Heart left ventricle (tissue), 16 donors: ENCODE measurements around the gene PGBD5. TPM values are rescaled to one million over a fixed set of nuclear protein-coding genes. Genes with fewer than 3 reads are reported as not detected.

Experiments used
- ATAC-seq, 4 donors: fragments of 200-7000 bp; cut with Tn5 transposase; one replicate each; pipeline ENCODE4 v1.9.1; 2020 to 2022; ENCODE audit warnings: moderate library complexity in 4 of 4, mild to moderate bottlenecking in 3 of 4, moderate number of reproducible peaks in 1 of 4
- DNase-seq, 5 donors: peaks; one replicate each; pipeline ENCODE4 v3.0.0-alpha.2; 2020
- H3K27ac ChIP-seq, 12 donors: fragments of 200-600 bp; sonication (generic) in 4 of 12; one replicate each; pipeline versions ENCODE4 v1.5.0 to v1.8.0; 2016 to 2022; ENCODE audit warnings: mild to moderate bottlenecking in 2 of 12
- H3K27me3 ChIP-seq, 9 donors: fragments of 200-600 bp; sonication (generic) in 2 of 9; one replicate each; pipeline versions ENCODE4 v1.5.1 to v1.8.0; 2016 to 2022; ENCODE audit warnings: mild to moderate bottlenecking in 3 of 9
- H3K36me3 ChIP-seq, 9 donors: fragments of 200-600 bp; sonication (generic) in 2 of 9; one replicate each; pipeline versions ENCODE4 v1.5.0 to v1.8.0; 2018 to 2022; ENCODE audit warnings: mild to moderate bottlenecking in 2 of 9
- H3K4me1 ChIP-seq, 12 donors: fragments of 200-600 bp; sonication (generic) in 4 of 12; one replicate each; pipeline versions ENCODE4 v1.5.0 to v1.8.0; 2016 to 2022; ENCODE audit warnings: mild to moderate bottlenecking in 3 of 12
- H3K4me3 ChIP-seq, 12 donors: fragments of 200-600 bp; sonication (generic) in 4 of 12; one replicate each; pipeline versions ENCODE4 v1.5.0 to v1.8.0; 2017 to 2022; ENCODE audit warnings: mild to moderate bottlenecking in 9 of 12, moderate library complexity in 4 of 12
- H3K9me3 ChIP-seq, 12 donors: fragments of 200-600 bp; sonication (generic) in 4 of 12; one replicate each; pipeline versions ENCODE4 v1.5.0 to v1.8.0; 2016 to 2022; ENCODE audit warnings: mild to moderate bottlenecking in 1 of 12
- CTCF ChIP-seq, 12 donors: fragments of 200-600 bp; sonication (generic) in 4 of 12; IDR thresholded peaks; one replicate each; pipeline versions ENCODE4 v1.5.0 to v1.8.0; 2018 to 2022; ENCODE audit warnings: antibody characterized with exemption in 12 of 12, mild to moderate bottlenecking in 5 of 12
- POLR2A ChIP-seq, 2 donors: fragments of 450-650 bp; IDR thresholded peaks; one replicate each; pipeline ENCODE4 v1.6.1; 2017; ENCODE audit warnings: antibody characterized with exemption in 2 of 2, mild to moderate bottlenecking in 2 of 2, moderate library complexity in 2 of 2
- WGBS, 4 donors: extraction: QIAGEN DNeasy Blood & Tissue Kit in 2 of 4; methylation state at CpG; one replicate each; pipeline versions ENCODE4 v1.1.5 to v1.1.7; 2013 to 2018; 5-methylcytosine and 5-hydroxymethylcytosine counted together
- intact Hi-C, 10 donors: fragments of 100-400 bp; cut with DNase I; formaldehyde crosslinking; loops; one replicate each; pipeline versions ENCODE4 v1.11.1 to v1.14.2; 2022
- polyA plus RNA-seq, 2 donors: library from polyadenylated mRNA; stranded (reverse); fragments of 200-250 nt; gene quantifications; one replicate each; pipeline ENCODE4 v1.2.3, GENCODE V29; 2013
- total RNA-seq, 9 donors: library from RNA; depleted of rRNA in 2 of 9; stranded (reverse); fragments of >200 nt in 2 of 9; fragmentation: NEBNext Ultra II Directional in 3 of 9; extraction: Animal tissue kit (Norgen Biotek cat#: 25700) in 3 of 9; gene quantifications; one replicate each; pipeline versions ENCODE4 v1.1.0 to v1.2.4, GENCODE V29; 2016 to 2023
- donor health status: ischemic (EF 13 %, LVEDD 7.1; RV severe dilation, severe dysfunction).
- donor health status: healthy with polysubstance abuse.
- donor health status: DM: no; HTN: yes; CAD: no.
- donor health status: DM: no; HTN: no; CAD: no.
- donor health status: ischemic (EF 25% LVEDD 6.9; RV normal size, moderate dysfunction).
- donor health status: ischemic (EF 25% LVEDD 5.7; RV mildly dilated, moderate dysfunction).
- donor health status: healthy.
- donor health status: DM: yes; HTN: yes; CAD: no.
- donor health status: ischemic (EF 35%, LVEDD 5.7; RV mildly dilated, moderate dysfunction).
- donor health status: nonischemic (EF 11% LVEDD 7.7; RV severe dilation, severe dysfunction).
- donor health status: DM: yes; HTN: yes; CAD: no.
- donor health status: PGD.
- donor health status: ischemic (EF 29% LVEDD 5.4; RV normal size, mild dysfunction).
- donor health status: nonischemic (EF 23%, LVEDD 6.1; RV moderate dilation, normal function).

The PGBD5 gene
- total and polyA plus RNA-seq, 11 donors = 1.3 to 16.1 (median 6.3) TPM

DNA sequence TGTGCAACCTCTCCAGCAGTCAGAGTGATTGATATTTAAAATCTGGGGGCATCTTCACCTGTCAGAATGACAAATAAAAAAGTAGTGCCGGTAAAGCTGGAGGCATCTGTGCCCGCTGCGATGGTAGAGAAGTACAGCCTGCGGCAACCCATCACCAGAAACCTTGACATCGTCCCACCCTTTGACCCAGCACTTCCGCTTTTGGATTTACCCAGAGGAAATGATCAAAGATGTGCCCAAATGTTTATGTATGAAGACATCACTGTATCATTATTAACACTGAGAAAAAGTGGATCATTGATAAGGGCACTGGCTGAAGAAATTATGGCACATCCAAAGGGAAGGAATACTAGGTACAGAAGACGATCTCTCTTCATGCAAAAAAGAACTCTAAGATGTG lies 96.0 kb downstream of the PGBD5 start:
- Histone ChIP-seq H3K36me3 (no peaks in the 10 kb centered on the region), H3K4me1 (peaks cover 0 to 12% (median 2%) of the 10 kb centered on the region in 12 donors), H3K4me3 (no peak overlapping the region), H3K9me3 (no peaks in the 10 kb centered on the region), H3K27ac (no peak overlapping the region), H3K27me3 (no peaks in the 10 kb centered on the region)
- intact Hi-C loops = no loop called here
- ATAC-seq (no peak), DNase-seq (no peak)
- TF ChIP-seq POLR2A (IDR thresholded peaks at IDR 0.05) (no peak), CTCF (IDR thresholded peaks at IDR 0.05) (no peak)
- WGBS, 4 donors = 83 to 90% (median 86%) methylated on average over 7 of the region's 7 CpGs

- Histone ChIP-seq H3K27me3 (no peaks in the 10 kb centered on the region), H3K9me3 (no peaks in the 10 kb centered on the region), H3K4me3 (no peak overlapping the region), H3K4me1 (peaks cover 0 to 8% (median 0%) of the 10 kb centered on the region in 12 donors), H3K27ac (no peak overlapping the region), H3K36me3 (no peaks in the 10 kb centered on the region)
- 87 to 91% (median 89%) methylated on average over 7 of the region's 7 CpGs for WGBS, 4 donors
- intact Hi-C loops = no loop called here
- no peak for ATAC-seq
- TF ChIP-seq POLR2A (IDR thresholded peaks at IDR 0.05) (no peak), CTCF (IDR thresholded peaks at IDR 0.05) (no peak)
- no peak for DNase-seq
Observed at GRCh38 chr1:230328342-230329015, 97.7 kb downstream of the PGBD5 start.

DNA sequence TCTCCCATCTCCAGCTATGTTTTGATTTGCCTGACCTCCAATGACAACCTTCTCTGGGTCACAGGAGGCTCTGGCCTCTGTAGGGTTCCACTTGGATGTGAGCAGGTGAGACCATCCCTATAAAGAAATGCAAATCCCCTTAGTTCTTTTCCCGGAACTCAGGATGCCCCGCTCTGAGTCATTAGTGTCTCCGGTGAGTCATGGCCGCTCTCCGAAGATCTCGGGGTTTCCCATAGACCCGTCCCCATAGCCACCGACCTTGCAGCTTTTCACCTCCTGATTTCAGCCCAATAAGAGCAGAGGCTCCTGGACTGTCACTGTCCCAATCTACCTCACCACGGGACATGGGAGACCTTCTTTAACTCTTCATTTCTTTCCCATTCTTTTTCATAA lies 98.2 kb downstream of the PGBD5 start:
- intact Hi-C loops = no loop called here
- ATAC-seq (no peak), DNase-seq (no peak)
- Histone ChIP-seq H3K36me3 (no peaks in the 10 kb centered on the region), H3K9me3 (no peaks in the 10 kb centered on the region), H3K4me3 (no peak overlapping the region), H3K27me3 (no peaks in the 10 kb centered on the region), H3K4me1 (peaks cover 0 to 8% (median 0%) of the 10 kb centered on the region in 12 donors), H3K27ac (no peak overlapping the region)
- TF ChIP-seq CTCF (IDR thresholded peaks at IDR 0.05) (no peak), POLR2A (IDR thresholded peaks at IDR 0.05) (no peak)
- WGBS, 4 donors = 90 to 98% (median 93%) methylated on average over 9 of the region's 9 CpGs

- no peak for DNase-seq
- 73 to 80% (median 76%) methylated on average over 24 to 31 of the region's 31 CpGs for WGBS, 4 donors
- no peak for TF ChIP-seq CTCF (IDR thresholded peaks at IDR 0.05)
- TF ChIP-seq POLR2A (IDR thresholded peaks at IDR 0.05) = no peak
Observed at GRCh38 chr1:230326971-230327891, 98.9 kb downstream of the PGBD5 start.

More at GRCh38 chr1:230326971-230327891, 98.9 kb downstream of the PGBD5 start:
- Histone ChIP-seq H3K9me3 (no peaks in the 10 kb centered on the region), H3K4me3 (no peak overlapping the region), H3K27me3 (no peaks in the 10 kb centered on the region), H3K36me3 (no peaks in the 10 kb centered on the region), H3K27ac (no peak overlapping the region), H3K4me1 (peaks cover 0 to 11% (median 0%) of the 10 kb centered on the region in 12 donors)
- peak in 1 of 4 donors; percentile 10 for ATAC-seq
- intact Hi-C loops = no loop called here
